Karpas-422 (cell line): ENCODE data around the gene RRP1. TPM values are rescaled to one million over a fixed set of nuclear protein-coding genes. Genes with fewer than 3 reads are reported as not detected.

Source experiments
- DNase-seq: peaks from one replicate; pipeline ENCODE4 v3.0.0-alpha.2; 2015
- H2AFZ ChIP-seq: fragments of 200-600 bp; sonication (generic); 2 replicates; pipeline ENCODE4 v1.6.1; 2014; ENCODE audit warnings: antibody characterized with exemption, low read length, mixed read lengths
- H3K27ac ChIP-seq: fragments of 200-600 bp; sonication (generic); 2 replicates; pipeline ENCODE4 v1.5.1; 2014; ENCODE audit warnings: mild to moderate bottlenecking, low read length, moderate library complexity
- H3K27me3 ChIP-seq: fragments of 200-600 bp; sonication (generic); 2 replicates; pipeline ENCODE4 v1.6.1; 2014; ENCODE audit warnings: low read length, mixed read lengths
- H3K36me3 ChIP-seq: fragments of 200-600 bp; sonication (generic); 2 replicates; pipeline ENCODE4 v1.6.1; 2014; ENCODE audit warnings: low read length, mixed read lengths; ENCODE audit not compliant: insufficient read depth
- H3K4me1 ChIP-seq: fragments of 200-600 bp; sonication (generic); 2 replicates; pipeline ENCODE4 v1.6.1; 2014; ENCODE audit warnings: mild to moderate bottlenecking, low read length, mixed read lengths
- H3K4me2 ChIP-seq: fragments of 200-600 bp; sonication (generic); 2 replicates; pipeline ENCODE4 v1.6.1; 2014; ENCODE audit warnings: low read length, low read depth, mild to moderate bottlenecking; ENCODE audit not compliant: poor library complexity, severe bottlenecking
- H3K4me3 ChIP-seq: fragments of 200-600 bp; sonication (generic); 2 replicates; pipeline ENCODE4 v1.5.1; 2014; ENCODE audit warnings: mild to moderate bottlenecking, antibody characterized with exemption, low read length, mixed read lengths
- H3K79me2 ChIP-seq: fragments of 200-600 bp; sonication (generic); 2 replicates; pipeline ENCODE4 v1.6.1; 2014; ENCODE audit warnings: mild to moderate bottlenecking, low read length, mixed read lengths
- H3K9ac ChIP-seq: fragments of 200-600 bp; sonication (generic); 2 replicates; pipeline ENCODE4 v1.6.0; 2014; ENCODE audit warnings: low read length
- H3K9me2 ChIP-seq: fragments of 200-600 bp; sonication (generic), shearing (Covaris generic); replicated peaks from 2 replicates; pipeline ENCODE4 v1.6.0; 2014; ENCODE audit warnings: mild to moderate bottlenecking, low read length, moderate library complexity; ENCODE audit not compliant: insufficient read depth
- H3K9me3 ChIP-seq: fragments of 300-700, 200-600 bp; sonication (generic); 2 replicates; pipeline ENCODE4 v1.6.1; 2014; ENCODE audit warnings: low read length, mixed read lengths
- H4K20me1 ChIP-seq: fragments of 200-600 bp; sonication (generic); 2 replicates; pipeline ENCODE4 v1.6.1; 2014; ENCODE audit warnings: mild to moderate bottlenecking, antibody characterized with exemption, low read length, low read depth; ENCODE audit not compliant: insufficient read depth
- total RNA-seq: library from RNA; depleted of rRNA; stranded (reverse); fragments of >200 nt; shearing (Covaris generic); gene quantifications from 2 replicates; pipeline ENCODE4 v1.2.3, GENCODE V29; 2014; ENCODE audit warnings: low replicate concordance

RRP1 gene
- total RNA-seq, 1 experiment from 2014 or later, result 28.8 TPM

DNA sequence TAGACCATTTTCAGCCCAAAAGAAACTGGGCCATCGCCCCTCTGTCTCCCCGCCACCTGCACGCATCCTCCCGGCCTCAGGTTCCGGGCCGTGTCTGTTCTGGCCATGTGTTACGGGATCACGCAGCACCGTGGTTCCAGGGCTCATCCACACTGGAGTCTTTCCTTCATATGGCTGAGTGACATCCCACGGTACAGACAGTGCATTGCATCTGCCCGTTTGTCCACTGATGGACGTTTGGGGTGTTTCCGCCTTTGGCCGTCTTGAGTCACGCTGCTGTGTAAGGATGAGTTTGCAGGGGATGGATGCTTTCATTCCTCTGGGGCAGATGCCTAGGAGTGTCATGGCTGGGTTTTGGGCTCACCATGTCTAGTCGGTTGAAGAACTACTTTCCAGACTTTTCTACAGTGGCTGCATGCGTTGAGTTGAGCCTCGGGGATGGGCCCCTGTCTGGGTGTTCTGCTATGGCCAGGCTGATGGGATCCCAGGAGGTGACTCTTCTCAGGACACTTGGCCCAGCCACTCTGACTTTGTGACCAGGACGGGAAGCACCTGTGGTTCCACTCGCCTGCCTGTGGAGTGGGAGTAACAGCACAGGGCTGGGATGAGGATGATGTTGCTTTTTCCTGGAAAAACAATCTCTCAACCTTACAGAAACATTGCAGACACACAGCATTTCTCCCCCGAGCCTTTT, 16.8 kb downstream of the RRP1 start:
- no peak overlapping the region for H2AFZ ChIP-seq
- H3K4me1 ChIP-seq, result peaks cover 71% of the 10 kb centered on the region
- peaks cover 3% of the 10 kb centered on the region; the same call in 1 of the 2 replicates for H4K20me1 ChIP-seq
- peak overlapping the region; percentile 66 for H3K4me2 ChIP-seq
- H3K79me2 ChIP-seq, result no peaks in the 10 kb centered on the region
- H3K9ac ChIP-seq, result peak overlapping the region; percentile 60
- no peaks in the 10 kb centered on the region for H3K27me3 ChIP-seq
- no peaks in the 10 kb centered on the region for H3K9me3 ChIP-seq
- H3K4me3 ChIP-seq, result peak overlapping the region; percentile 33
- H3K36me3 ChIP-seq, result peaks cover 13% of the 10 kb centered on the region; the same call in 1 of the 2 replicates
- DNase-seq, result peak; percentile 41
- H3K27ac ChIP-seq, result peak overlapping the region; percentile 97
- no peaks in the 10 kb centered on the region for H3K9me2 ChIP-seq

DNA sequence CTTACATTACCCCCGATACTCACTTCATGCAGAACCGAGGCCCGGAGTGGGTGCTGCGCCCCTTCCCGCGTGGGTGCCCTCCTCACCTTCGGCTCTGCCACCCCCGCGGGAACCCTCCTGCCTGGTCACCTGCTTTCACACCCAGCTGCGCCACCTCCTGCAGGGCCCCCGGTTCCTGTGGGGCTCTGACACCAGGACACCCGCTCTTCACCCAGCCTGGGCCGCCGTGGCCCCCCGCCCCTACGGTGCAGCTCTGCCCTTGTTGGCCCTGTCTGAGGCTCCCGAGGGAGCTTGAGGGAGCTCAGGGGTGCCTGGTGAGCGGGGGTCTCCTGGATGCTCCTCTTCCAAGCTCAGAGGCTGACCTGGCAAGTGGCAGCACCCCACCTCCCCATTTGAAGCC, 19.0 kb downstream of the RRP1 start:
- Histone ChIP-seq H3K4me2 (peak overlapping the region; percentile 75), H3K9ac (peak overlapping the region; percentile 71), H3K4me1 (peaks cover 76% of the 10 kb centered on the region), H3K9me2 (no peaks in the 10 kb centered on the region), H2AFZ (no peak overlapping the region), H3K36me3 (peaks cover 8% of the 10 kb centered on the region; the same call in 1 of the 2 replicates), H3K27me3 (no peaks in the 10 kb centered on the region), H3K4me3 (peak overlapping the region; percentile 62), H3K27ac (peak overlapping the region; percentile 80), H3K79me2 (no peaks in the 10 kb centered on the region), H4K20me1 (peaks cover 7% of the 10 kb centered on the region; the same call in 1 of the 2 replicates), H3K9me3 (no peaks in the 10 kb centered on the region)
- peak; percentile 61 for DNase-seq

DNA sequence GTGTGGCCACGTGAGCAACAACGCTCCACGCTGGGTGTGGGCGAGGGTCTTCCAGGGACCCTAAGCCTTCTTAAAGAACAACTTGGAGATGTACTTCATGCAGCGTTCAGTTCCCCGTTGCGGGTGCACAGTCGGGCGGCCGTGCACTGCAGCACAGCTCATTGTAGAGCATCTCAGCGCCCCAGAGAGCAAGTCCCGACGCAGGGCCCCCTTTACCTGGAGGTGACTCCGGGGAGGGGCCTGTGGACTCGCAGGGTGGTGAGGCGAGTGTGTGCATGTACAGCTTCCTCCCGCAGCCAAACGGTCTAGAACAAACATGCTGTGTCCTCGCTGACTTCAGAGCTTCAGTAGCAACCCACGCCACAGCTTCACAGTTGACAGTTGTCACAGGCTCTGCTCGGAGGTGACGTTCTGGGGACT, 19.5 kb downstream of the RRP1 start:
- Histone ChIP-seq H3K4me2 (peak overlapping the region; percentile 75), H3K9me3 (no peaks in the 10 kb centered on the region), H3K4me3 (peak overlapping the region; percentile 62), H3K36me3 (peaks cover 8% of the 10 kb centered on the region; the same call in 1 of the 2 replicates), H3K4me1 (peaks cover 76% of the 10 kb centered on the region), H3K79me2 (no peaks in the 10 kb centered on the region), H3K27me3 (no peaks in the 10 kb centered on the region), H2AFZ (no peak overlapping the region), H3K9me2 (no peaks in the 10 kb centered on the region), H3K27ac (peak overlapping the region; percentile 80), H4K20me1 (peaks cover 7% of the 10 kb centered on the region; the same call in 1 of the 2 replicates), H3K9ac (peak overlapping the region; percentile 71)
- peak; percentile 83 for DNase-seq

- peak overlapping the region; percentile 71 for H3K9ac ChIP-seq
- no peak overlapping the region for H2AFZ ChIP-seq
- H3K27me3 ChIP-seq, result no peaks in the 10 kb centered on the region
- peak; percentile 78 for DNase-seq
- no peaks in the 10 kb centered on the region for H3K79me2 ChIP-seq
- H3K4me1 ChIP-seq, result peaks cover 72% of the 10 kb centered on the region
- peaks cover 7% of the 10 kb centered on the region; the same call in 1 of the 2 replicates for H4K20me1 ChIP-seq
- H3K9me3 ChIP-seq, result no peaks in the 10 kb centered on the region
- no peaks in the 10 kb centered on the region for H3K9me2 ChIP-seq
- H3K4me3 ChIP-seq, result peak overlapping the region; percentile 62
- H3K27ac ChIP-seq, result peak overlapping the region; percentile 80
- H3K4me2 ChIP-seq, result peak overlapping the region; percentile 75
- peaks cover 8% of the 10 kb centered on the region; the same call in 1 of the 2 replicates for H3K36me3 ChIP-seq
Measured at GRCh38 chr21:43809346-43809799, 20.0 kb downstream of the RRP1 start.

GRCh38 chr21:43809853-43810504, 20.6 kb downstream of the RRP1 start:
- peak overlapping the region; percentile 80 for H3K27ac ChIP-seq
- DNase-seq, result peak; percentile 72
- H3K79me2 ChIP-seq, result no peaks in the 10 kb centered on the region
- peak overlapping the region; percentile 62 for H3K4me3 ChIP-seq
- no peaks in the 10 kb centered on the region for H3K9me3 ChIP-seq
- peak overlapping the region; percentile 71 for H3K9ac ChIP-seq
- H3K36me3 ChIP-seq, result peaks cover 8% of the 10 kb centered on the region; the same call in 1 of the 2 replicates
- no peaks in the 10 kb centered on the region for H3K27me3 ChIP-seq
- peak overlapping the region; percentile 75 for H3K4me2 ChIP-seq
- H3K4me1 ChIP-seq, result peaks cover 66% of the 10 kb centered on the region
- H3K9me2 ChIP-seq, result no peaks in the 10 kb centered on the region
- H2AFZ ChIP-seq, result no peak overlapping the region
- peaks cover 7% of the 10 kb centered on the region; the same call in 1 of the 2 replicates for H4K20me1 ChIP-seq

- Histone ChIP-seq H3K9me3 (no peaks in the 10 kb centered on the region), H3K27me3 (no peaks in the 10 kb centered on the region), H4K20me1 (peaks cover 7% of the 10 kb centered on the region; the same call in 1 of the 2 replicates), H3K27ac (peak overlapping the region; percentile 80), H3K36me3 (peaks cover 8% of the 10 kb centered on the region; the same call in 1 of the 2 replicates), H3K79me2 (no peaks in the 10 kb centered on the region), H2AFZ (no peak overlapping the region), H3K9me2 (no peaks in the 10 kb centered on the region), H3K9ac (peak overlapping the region; percentile 71), H3K4me1 (peaks cover 59% of the 10 kb centered on the region), H3K4me3 (peak overlapping the region; percentile 62; the same call in 1 of the 2 replicates), H3K4me2 (peak overlapping the region; percentile 75)
- peak; percentile 96 for DNase-seq
Measured at GRCh38 chr21:43810505-43811261, 21.3 kb downstream of the RRP1 start.

GRCh38 chr21:43811262-43812105, 22.1 kb downstream of the RRP1 start:
- H3K79me2 ChIP-seq, result no peaks in the 10 kb centered on the region
- peaks cover 52% of the 10 kb centered on the region for H3K4me1 ChIP-seq
- H3K9me2 ChIP-seq, result no peaks in the 10 kb centered on the region
- H2AFZ ChIP-seq, result no peak overlapping the region
- H4K20me1 ChIP-seq, result peaks cover 7% of the 10 kb centered on the region; the same call in 1 of the 2 replicates
- peak overlapping the region; percentile 24; the same call in 1 of the 2 replicates for H3K4me3 ChIP-seq
- H3K4me2 ChIP-seq, result peak overlapping the region; percentile 75
- H3K9ac ChIP-seq, result peak overlapping the region; percentile 71
- no peak for DNase-seq
- no peak overlapping the region for H3K27ac ChIP-seq
- no peaks in the 10 kb centered on the region for H3K9me3 ChIP-seq
- no peaks in the 10 kb centered on the region for H3K27me3 ChIP-seq
- peaks cover 3% of the 10 kb centered on the region; the same call in 1 of the 2 replicates for H3K36me3 ChIP-seq
